NCI-H774 (cell line): ENCODE data around the gene LPAR5.
A peak's percentile ranks its signal among the peaks of the same experiment; 100 is the strongest.

Experiments used
- DNase-seq: peaks from one replicate; lab custom pipeline; 2025; lab: John Stamatoyannopoulos, UW

Gene LPAR5

GRCh38 chr12:6638305-6638704, 2.5 kb upstream of the LPAR5 start:
- DNase-seq, result no peak

GRCh38 chr12:6635375-6635855, 344 bp downstream of the LPAR5 start:
- DNase-seq, result no peak

- no peak for DNase-seq
Measured at GRCh38 chr12:6632026-6632983, 3.5 kb downstream of the LPAR5 start.

- DNase-seq, result no peak
Measured at GRCh38 chr12:6631549-6631961, 4.2 kb downstream of the LPAR5 start.

GRCh38 chr12:6630736-6631135, 5.0 kb downstream of the LPAR5 start:
- DNase-seq, result no peak

GRCh38 chr12:6627616-6628015, 8.1 kb downstream of the LPAR5 start:
- peak; percentile 75 for DNase-seq

- no peak for DNase-seq
Measured at GRCh38 chr12:6626654-6627283, 9.0 kb downstream of the LPAR5 start.

- DNase-seq, result no peak
Measured at GRCh38 chr12:6620885-6621274, 14.9 kb downstream of the LPAR5 start.

- DNase-seq, result no peak
Measured at GRCh38 chr12:6620137-6620884, 15.4 kb downstream of the LPAR5 start.

GRCh38 chr12:6618483-6619225, 17.1 kb downstream of the LPAR5 start:
- DNase-seq, result no peak

- no peak for DNase-seq
Measured at GRCh38 chr12:6615802-6616201, 20.0 kb downstream of the LPAR5 start.

GRCh38 chr12:6614513-6615172, 21.1 kb downstream of the LPAR5 start:
- DNase-seq, result no peak

- peak; percentile 97 for DNase-seq
Measured at GRCh38 chr12:6613776-6614512, 21.8 kb downstream of the LPAR5 start.

GRCh38 chr12:6613015-6613775, 22.6 kb downstream of the LPAR5 start:
- peak; percentile 86 for DNase-seq

- DNase-seq, result no peak
Measured at GRCh38 chr12:6612652-6613014, 23.1 kb downstream of the LPAR5 start.

- DNase-seq, result no peak
Measured at GRCh38 chr12:6612247-6612646, 23.5 kb downstream of the LPAR5 start.

- no peak for DNase-seq
Measured at GRCh38 chr12:6608592-6609281, 27.0 kb downstream of the LPAR5 start.

- DNase-seq, result peak; percentile 91
Measured at GRCh38 chr12:6607751-6608591, 27.8 kb downstream of the LPAR5 start.
